ENCODE data around the gene EPB42. TPM values are rescaled to one million over a fixed set of nuclear protein-coding genes. Genes with fewer than 3 reads are reported as not detected.

EPB42 gene
- total RNA-seq, 1 experiment from 2014 or later, result not detected

DNA sequence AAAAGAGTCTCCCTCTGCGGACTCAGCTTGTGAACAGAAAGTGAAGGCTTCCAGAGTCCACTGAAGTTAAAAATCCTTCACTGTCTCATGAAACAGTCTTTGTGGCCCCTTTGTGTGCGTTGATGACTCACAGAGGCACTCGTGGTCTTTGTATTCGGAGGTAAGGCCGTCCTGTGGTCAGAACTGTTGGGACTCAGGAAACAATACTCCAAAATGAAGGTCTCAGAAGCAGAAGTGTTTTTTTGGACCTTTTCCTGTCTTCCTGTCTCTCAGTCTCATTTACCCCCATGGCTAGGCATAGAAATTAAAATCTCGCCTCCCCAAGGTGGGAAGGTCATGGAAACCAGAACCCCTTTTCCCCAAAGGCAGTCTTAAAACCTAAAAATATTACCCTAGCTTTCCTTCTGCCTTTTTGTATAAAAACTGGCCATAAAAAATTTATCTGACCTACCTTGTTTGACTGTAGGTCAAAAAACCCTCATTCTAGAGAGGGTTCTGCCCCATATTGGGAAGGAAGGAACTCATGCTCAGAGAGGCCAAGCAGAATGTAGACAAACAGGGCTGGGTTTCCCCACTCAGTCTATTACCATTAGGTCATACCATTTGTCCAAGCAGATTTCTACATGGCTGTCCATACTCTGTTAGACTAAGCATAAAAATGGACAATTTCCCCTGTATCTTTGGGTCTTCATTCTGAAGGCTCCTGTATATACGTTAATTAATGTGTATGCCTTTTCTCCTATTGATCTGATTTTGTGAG lies 19.1 kb upstream of the EPB42 start:
- Histone ChIP-seq H3K4me1 (no peaks in the 10 kb centered on the region), H3K36me3 (ENCODE audit: control insufficient read depth, insufficient read depth, low read length) (no peaks in the 10 kb centered on the region), H3K4me3 (ENCODE audit: low read depth, low read length) (no peak overlapping the region), H3K27me3 (replicated peaks; ENCODE audit: control insufficient read depth, insufficient read depth, low read length) (no peaks in the 10 kb centered on the region), H3K9me3 (no peaks in the 10 kb centered on the region)
- Mint-ChIP-seq H3K4me1 (ENCODE audit: low read depth, unreplicated experiment) (no peaks in the 10 kb centered on the region), H3K27ac (ENCODE audit: unreplicated experiment) (no peak overlapping the region), H3K36me3 (ENCODE audit: insufficient read depth, unreplicated experiment) (no peaks in the 10 kb centered on the region), H3K9me3 (ENCODE audit: unreplicated experiment) (no peaks in the 10 kb centered on the region), H3K4me3 (ENCODE audit: unreplicated experiment) (no peak overlapping the region), H3K27me3 (ENCODE audit: insufficient read depth, unreplicated experiment) (peaks cover 8% of the 10 kb centered on the region)
- ChIA-PET POLR2A (no interaction called here), CTCF (no interaction called here)
- TF ChIP-seq, protein P1, sequence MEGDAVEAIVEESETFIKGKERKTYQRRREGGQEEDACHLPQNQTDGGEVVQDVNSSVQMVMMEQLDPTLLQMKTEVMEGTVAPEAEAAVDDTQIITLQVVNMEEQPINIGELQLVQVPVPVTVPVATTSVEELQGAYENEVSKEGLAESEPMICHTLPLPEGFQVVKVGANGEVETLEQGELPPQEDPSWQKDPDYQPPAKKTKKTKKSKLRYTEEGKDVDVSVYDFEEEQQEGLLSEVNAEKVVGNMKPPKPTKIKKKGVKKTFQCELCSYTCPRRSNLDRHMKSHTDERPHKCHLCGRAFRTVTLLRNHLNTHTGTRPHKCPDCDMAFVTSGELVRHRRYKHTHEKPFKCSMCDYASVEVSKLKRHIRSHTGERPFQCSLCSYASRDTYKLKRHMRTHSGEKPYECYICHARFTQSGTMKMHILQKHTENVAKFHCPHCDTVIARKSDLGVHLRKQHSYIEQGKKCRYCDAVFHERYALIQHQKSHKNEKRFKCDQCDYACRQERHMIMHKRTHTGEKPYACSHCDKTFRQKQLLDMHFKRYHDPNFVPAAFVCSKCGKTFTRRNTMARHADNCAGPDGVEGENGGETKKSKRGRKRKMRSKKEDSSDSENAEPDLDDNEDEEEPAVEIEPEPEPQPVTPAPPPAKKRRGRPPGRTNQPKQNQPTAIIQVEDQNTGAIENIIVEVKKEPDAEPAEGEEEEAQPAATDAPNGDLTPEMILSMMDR (IDR thresholded peaks at IDR 0.05; ENCODE audit: insufficient read depth in 1 of 2, low read depth in 1 of 2, low read length in 1 of 2, severe bottlenecking in 1 of 2, unreplicated experiment in 1 of 2), result no peak
- intact Hi-C loops (cut with micrococcal nuclease; ENCODE audit: unreplicated experiment), result no loop called here
- no peak for DNase-seq
- no TSS peak for BruUV-seq (replicated peaks)

DNA sequence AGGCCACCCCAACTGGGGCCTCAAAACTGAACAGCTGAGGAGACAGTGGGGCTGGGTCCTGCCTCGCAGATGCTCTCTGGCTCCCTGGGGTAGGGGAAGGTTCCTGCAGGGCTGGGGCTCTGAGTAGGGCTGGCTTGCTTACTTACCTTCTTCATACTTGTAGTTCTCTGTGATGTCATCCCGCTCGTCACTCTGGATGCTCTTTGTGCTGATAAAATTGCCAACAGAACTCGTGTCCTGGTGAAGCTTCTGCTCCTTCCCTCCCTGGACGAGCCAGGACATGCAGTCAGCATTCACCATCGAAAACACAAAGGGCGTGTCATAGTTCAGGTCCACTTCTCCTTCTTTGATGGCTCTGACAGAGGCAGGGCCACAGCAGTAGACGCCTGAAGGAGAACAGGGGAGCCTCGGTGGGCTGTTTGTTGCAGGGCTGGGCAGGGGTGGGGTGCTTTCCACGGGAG lies 17.9 kb upstream of the EPB42 start:
- Mint-ChIP-seq H3K27me3 (ENCODE audit: insufficient read depth, unreplicated experiment) (peaks cover 9% of the 10 kb centered on the region), H3K9me3 (ENCODE audit: unreplicated experiment) (no peaks in the 10 kb centered on the region), H3K27ac (ENCODE audit: unreplicated experiment) (no peak overlapping the region), H3K4me1 (ENCODE audit: low read depth, unreplicated experiment) (no peaks in the 10 kb centered on the region), H3K4me3 (ENCODE audit: unreplicated experiment) (no peak overlapping the region), H3K36me3 (ENCODE audit: insufficient read depth, unreplicated experiment) (no peaks in the 10 kb centered on the region)
- intact Hi-C loops (cut with micrococcal nuclease; ENCODE audit: unreplicated experiment), result no loop called here
- TF ChIP-seq, protein P1 (IDR thresholded peaks at IDR 0.05; ENCODE audit: insufficient read depth in 1 of 2, low read depth in 1 of 2, low read length in 1 of 2, severe bottlenecking in 1 of 2, unreplicated experiment in 1 of 2), result no peak
- Histone ChIP-seq H3K36me3 (ENCODE audit: control insufficient read depth, insufficient read depth, low read length) (no peaks in the 10 kb centered on the region), H3K9me3 (no peaks in the 10 kb centered on the region), H3K27me3 (replicated peaks; ENCODE audit: control insufficient read depth, insufficient read depth, low read length) (no peaks in the 10 kb centered on the region), H3K4me3 (ENCODE audit: low read depth, low read length) (no peak overlapping the region), H3K4me1 (no peaks in the 10 kb centered on the region)
- CTCF ChIA-PET, result no interaction called here
- POLR2A ChIA-PET, result interaction anchor here (0.6 kb wide), 1 partner anchor 10 kb away, joined by 5 read pairs; no protein-coding TSS in a partner anchor
- DNase-seq, result no peak
- BruUV-seq (replicated peaks), result no TSS peak

DNA sequence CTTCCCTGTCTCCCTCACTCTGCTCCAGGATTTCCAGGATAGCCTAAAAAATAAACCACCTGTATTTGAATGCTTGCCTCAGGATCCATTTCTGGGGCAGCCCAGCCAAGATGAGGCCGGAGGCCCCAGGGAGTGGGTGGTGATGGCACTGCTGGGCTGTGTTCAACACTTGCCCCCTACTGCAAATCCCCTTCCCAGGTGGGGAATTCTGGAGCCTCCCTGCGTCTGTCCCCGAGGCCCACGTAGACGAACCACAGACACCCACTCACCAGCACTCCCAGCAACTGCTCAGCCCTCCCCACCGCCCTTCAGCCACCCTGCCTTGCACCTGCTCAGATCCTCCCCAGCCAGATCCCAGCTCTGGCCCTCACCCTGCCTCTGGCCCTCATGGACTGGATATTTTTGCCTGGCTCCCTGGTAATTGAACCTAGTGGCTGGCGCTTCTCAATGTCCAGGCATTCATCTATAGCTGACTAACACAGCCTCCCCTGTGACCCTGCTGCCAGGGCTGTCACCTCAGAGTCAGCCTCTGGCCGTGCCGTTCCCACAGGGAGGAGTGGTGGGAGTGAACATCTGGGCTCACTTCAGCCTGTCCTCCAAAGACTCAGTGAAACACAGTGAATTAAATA lies 17.1 kb upstream of the EPB42 start:
- Mint-ChIP-seq H3K27ac (ENCODE audit: unreplicated experiment) (no peak overlapping the region), H3K4me3 (ENCODE audit: unreplicated experiment) (no peak overlapping the region), H3K9me3 (ENCODE audit: unreplicated experiment) (no peaks in the 10 kb centered on the region), H3K27me3 (ENCODE audit: insufficient read depth, unreplicated experiment) (peaks cover 7% of the 10 kb centered on the region), H3K36me3 (ENCODE audit: insufficient read depth, unreplicated experiment) (no peaks in the 10 kb centered on the region), H3K4me1 (ENCODE audit: low read depth, unreplicated experiment) (no peaks in the 10 kb centered on the region)
- CTCF ChIA-PET, result no interaction called here
- no peak for DNase-seq
- TF ChIP-seq, protein P1 (IDR thresholded peaks at IDR 0.05; ENCODE audit: insufficient read depth in 1 of 2, low read depth in 1 of 2, low read length in 1 of 2, severe bottlenecking in 1 of 2, unreplicated experiment in 1 of 2), result no peak
- Histone ChIP-seq H3K9me3 (no peaks in the 10 kb centered on the region), H3K36me3 (ENCODE audit: control insufficient read depth, insufficient read depth, low read length) (no peaks in the 10 kb centered on the region), H3K27me3 (replicated peaks; ENCODE audit: control insufficient read depth, insufficient read depth, low read length) (no peaks in the 10 kb centered on the region), H3K4me3 (ENCODE audit: low read depth, low read length) (no peak overlapping the region), H3K4me1 (no peaks in the 10 kb centered on the region)
- POLR2A ChIA-PET, result interaction anchor here (0.6 kb wide), 1 partner anchor 9 kb away, joined by 5 read pairs; no protein-coding TSS in a partner anchor
- no TSS peak for BruUV-seq (replicated peaks)
- intact Hi-C loops (cut with micrococcal nuclease; ENCODE audit: unreplicated experiment), result no loop called here
